Inferior parietal cortex (tissue), 1 donor: ENCODE measurements around the gene SKP1.

Experiments used
- DNase-seq: peaks from one replicate; pipeline ENCODE4 v3.0.0-alpha.2; 2016; ENCODE audit errors: extremely low spot score

The SKP1 gene

DNA sequence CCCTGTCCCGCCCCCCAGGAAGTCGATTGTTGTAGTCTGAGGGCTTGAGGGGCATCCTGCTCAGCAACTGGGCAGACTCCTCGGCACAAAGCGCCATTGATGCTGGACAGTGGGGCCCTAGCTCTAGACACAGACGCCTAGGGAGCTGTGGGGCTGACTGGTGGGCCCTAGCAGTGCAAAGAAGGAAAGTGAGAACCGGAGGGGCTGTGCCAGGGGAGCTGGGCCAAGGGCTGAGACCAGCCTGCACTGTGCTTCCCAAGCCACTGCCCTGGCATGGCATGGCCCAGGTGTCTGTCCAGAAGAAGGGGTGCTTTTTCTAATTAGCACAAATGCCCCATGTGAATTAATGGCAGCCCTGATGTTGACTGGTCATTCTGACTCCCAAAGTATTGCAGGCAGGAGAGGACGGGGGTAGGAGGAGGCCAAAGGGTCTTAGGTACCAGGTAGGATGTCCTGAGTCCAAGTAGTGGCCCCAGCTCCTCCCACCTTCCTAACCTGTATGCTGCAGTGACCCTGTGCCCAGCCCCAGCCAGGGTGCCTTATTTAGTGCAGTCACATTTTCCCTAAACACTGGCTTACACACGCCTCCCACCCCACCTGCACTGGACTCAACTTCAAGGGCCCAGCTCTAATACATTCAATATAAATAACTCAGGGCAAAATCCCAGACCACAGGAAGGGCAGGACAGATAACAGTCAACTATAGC, 46.4 kb downstream of the SKP1 start:
- no peak for DNase-seq

GRCh38 chr5:134129411-134130238, 47.1 kb downstream of the SKP1 start:
- DNase-seq = no peak

- no peak for DNase-seq
Observed at GRCh38 chr5:134128648-134128995, 48.1 kb downstream of the SKP1 start.

GRCh38 chr5:134127988-134128647, 48.6 kb downstream of the SKP1 start:
- DNase-seq = no peak

DNA sequence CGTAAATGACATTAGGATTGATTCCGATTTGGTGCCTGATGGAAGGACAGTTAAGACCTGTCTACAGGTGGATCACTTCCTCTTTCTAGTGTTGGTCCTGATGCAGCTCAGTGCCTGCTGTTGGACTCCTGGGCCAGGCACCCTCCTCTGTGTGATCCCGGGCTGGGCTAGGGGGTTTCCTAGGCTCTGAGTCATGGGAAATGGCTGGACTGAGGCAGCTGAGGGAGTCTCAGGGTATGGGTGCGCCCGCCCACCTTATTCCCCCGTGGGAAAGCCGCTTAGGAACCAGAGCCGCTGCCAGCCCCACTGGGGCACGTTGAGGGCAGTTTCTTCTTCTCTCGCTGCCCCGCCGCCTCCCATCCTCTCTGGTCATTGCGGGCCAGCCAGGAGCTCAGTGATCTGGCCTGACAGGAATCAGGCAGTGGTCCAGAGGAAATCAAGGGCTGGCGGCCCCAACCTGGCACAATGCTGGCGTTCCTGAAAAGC, 49.3 kb downstream of the SKP1 start:
- DNase-seq = no peak

- no peak for DNase-seq
Observed at GRCh38 chr5:134125039-134126015, 51.4 kb downstream of the SKP1 start.

DNA sequence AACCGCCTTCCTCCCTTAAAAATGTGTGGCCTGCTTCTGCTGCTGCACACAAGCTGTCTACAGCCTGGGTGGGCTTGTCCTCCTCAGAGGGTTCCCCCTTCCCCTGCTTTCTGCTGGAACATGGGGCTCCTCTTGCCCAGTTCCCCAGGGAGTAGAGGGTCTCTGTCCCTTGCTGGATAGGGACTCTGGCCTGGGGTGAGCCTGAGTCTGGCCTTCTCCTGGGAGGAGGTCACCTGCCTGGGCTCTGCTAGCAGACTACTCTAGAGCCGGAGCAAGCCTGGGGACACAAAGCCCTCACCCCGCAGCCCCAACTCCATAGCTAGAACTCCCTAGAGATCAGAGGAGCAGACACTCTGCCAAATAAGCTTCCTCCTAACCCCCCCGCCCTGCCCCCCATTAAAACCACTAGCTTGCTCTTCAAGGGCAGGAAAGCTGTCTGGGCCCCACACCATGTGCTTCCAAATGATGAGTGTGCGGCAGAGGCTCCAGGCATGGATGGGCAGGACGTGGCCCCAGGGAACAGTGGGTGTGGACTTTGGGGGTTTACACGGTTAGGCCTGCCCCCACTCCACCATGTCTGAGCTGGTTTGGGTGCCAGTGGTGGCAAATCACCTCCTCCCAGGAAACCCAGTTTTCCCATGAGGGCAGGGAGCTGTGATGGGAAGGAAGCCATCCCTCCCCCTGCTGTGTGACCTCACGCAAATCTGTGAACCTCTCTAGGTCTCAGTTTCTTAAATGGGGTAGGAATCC, 52.3 kb downstream of the SKP1 start:
- DNase-seq = no peak

GRCh38 chr5:134123360-134123759, 53.4 kb downstream of the SKP1 start:
- DNase-seq = no peak

DNA sequence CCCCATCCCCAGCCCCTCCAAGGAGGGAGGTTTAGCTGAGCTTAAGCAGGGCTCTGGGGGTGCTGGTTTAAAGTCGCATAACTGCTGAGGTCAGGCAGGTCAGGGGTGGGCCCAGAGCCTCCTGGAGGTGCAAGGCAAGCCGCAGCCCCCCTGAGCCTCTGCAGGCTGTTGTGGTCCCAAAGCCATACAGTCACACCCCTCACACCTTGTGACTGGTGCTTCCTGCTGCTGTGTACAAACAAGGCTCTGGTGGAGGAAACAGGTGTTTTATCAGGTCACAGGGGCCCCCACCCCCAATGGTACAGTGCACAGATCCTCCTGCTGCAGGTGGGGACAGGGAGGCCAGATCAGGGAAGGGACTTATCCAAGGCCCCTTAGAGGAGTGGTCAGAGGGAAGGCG, 54.2 kb downstream of the SKP1 start:
- no peak for DNase-seq

GRCh38 chr5:134120386-134121138, 56.2 kb downstream of the SKP1 start:
- DNase-seq = no peak

DNA sequence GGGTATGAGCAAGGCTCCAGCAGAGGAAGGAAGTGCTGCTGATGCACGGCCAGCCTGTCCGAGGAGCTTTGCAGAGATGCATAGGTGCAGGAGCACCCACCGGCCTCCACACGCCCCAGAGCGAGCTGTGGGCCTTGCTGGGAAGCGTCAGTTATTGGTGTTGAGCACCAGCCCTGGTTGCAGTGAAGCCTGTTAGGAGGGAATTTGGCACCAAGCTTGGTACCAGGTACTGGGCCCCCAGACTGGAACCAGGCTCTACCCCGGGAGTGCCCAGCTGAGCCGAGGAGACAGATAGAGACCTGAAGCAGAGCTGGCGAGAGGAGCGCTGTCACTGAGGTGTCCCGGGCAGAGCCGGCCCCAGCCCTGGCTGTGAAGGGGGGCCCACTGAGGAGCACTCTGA, 57.0 kb downstream of the SKP1 start:
- no peak for DNase-seq

GRCh38 chr5:134118212-134118835, 58.4 kb downstream of the SKP1 start:
- no peak for DNase-seq

DNA sequence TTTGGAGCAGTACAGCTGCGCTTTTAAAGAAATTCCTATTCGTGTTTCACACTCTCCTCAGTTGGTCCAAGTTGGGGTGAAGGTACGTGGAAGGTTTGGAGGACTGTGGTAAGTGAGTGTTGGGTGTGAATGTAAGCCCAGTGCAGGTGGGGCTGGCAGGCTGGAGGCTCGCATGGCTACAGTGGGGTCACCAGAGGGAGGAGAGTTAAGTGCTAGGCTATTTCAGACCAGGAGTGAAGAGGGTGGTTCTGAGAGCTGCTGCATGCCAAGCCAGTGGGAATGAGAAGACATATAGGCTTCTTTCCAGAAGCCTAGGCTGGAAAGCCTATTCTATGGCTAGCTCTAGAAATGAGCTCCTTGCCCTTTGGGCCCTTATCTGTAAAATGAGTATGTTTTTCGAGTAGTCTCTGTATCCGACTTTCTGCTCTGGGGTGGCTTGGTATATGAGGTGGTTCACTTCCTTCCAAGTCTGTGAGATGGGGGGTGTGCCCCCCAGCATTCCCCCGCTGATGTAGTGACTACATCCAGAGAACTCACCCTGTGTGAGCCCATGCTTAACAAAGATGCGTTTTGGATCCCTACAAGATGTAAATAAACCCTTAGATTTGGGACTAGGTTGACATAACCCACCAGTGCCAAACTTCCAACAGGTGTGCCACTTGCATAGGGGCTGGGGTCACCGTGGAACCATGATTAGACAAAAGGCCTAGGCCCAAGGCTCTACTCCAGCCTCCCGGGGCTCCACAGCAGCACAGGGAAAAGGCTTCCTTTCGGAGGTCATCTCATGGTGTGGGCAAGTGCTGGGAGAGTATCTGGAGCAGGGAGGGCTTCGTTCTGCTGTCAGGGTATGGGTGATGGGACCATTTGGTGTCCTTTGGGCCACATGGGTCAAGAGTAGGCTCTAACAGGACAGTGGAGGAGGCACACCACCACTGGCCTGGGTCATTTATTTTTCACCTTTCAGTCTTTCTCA, 59.7 kb downstream of the SKP1 start:
- DNase-seq = no peak

DNA sequence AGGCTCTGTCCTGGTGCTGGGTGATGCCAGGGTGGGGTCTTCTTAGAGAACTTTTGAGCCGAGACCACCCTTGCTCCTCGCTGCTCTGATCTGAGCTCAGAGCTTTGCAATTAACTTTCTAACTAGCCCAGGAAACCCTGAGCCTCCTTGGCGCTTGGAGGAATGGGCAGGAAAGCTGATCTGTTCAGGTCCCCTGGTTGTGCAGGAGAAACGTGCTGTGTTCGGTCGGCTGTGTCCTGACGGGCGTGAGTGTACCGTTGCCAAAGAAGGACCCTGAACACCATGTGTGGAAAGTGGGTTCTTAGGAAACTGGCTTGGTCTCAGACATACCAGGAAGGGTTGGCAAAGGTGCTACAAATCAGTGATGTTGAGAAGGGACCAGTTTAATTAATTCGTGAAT, 60.5 kb downstream of the SKP1 start:
- no peak for DNase-seq

- DNase-seq = no peak
Observed at GRCh38 chr5:134115806-134116175, 61.0 kb downstream of the SKP1 start.

- DNase-seq = no peak
Observed at GRCh38 chr5:134114886-134115805, 61.6 kb downstream of the SKP1 start.
